Upper lobe of right lung (tissue), 1 donor: ENCODE data around the gene NINL. TPM values are rescaled to one million over a fixed set of nuclear protein-coding genes. Genes with fewer than 3 reads are reported as not detected.

Source experiments
- ATAC-seq: fragments of 200-7000 bp; cut with Tn5 transposase; one replicate; pipeline ENCODE4 v1.9.1; 2020; ENCODE audit warnings: mild to moderate bottlenecking, moderate library complexity
- DNase-seq: peaks from one replicate; pipeline ENCODE4 v3.0.0-alpha.2; 2020
- H3K27ac ChIP-seq: fragments of 200-600 bp; one replicate; pipeline ENCODE4 v1.8.0; 2022
- H3K27me3 ChIP-seq: fragments of 200-600 bp; one replicate; pipeline ENCODE4 v1.8.0; 2022; ENCODE audit warnings: mild to moderate bottlenecking
- H3K36me3 ChIP-seq: fragments of 200-600 bp; one replicate; pipeline ENCODE4 v1.8.0; 2022
- H3K4me1 ChIP-seq: fragments of 200-600 bp; one replicate; pipeline ENCODE4 v1.8.0; 2022
- H3K4me3 ChIP-seq: fragments of 200-600 bp; one replicate; pipeline ENCODE4 v1.8.0; 2022; ENCODE audit warnings: mild to moderate bottlenecking
- H3K9me3 ChIP-seq: fragments of 200-600 bp; one replicate; pipeline ENCODE4 v1.8.0; 2022
- intact Hi-C: fragments of 100-400 bp; cut with DNase I; formaldehyde crosslinking; loops from one replicate; pipeline ENCODE4 v1.11.0; 2022
- total RNA-seq: library from RNA; stranded (reverse); fragmentation: NEBNext Ultra II Directional; extraction: Animal tissue kit (Norgen Biotek cat#: 25700); gene quantifications from one replicate; pipeline ENCODE4 v1.2.1, GENCODE V29; 2021
- TF ChIP-seq, protein P1 (sequence below): fragments of 200-600 bp; IDR thresholded peaks from one replicate; pipeline ENCODE4 v1.8.0; 2022; ENCODE audit warnings: antibody characterized with exemption
- donor health status: DM: no; HTN: yes; CAD: no; lungs with severe emphysema.

NINL gene
- total RNA-seq, 1 donor from 2014 or later: 13.2 TPM

GRCh38 chr20:25525295-25525694 lies 60.0 kb downstream of the NINL start:
- TF ChIP-seq, protein P1, sequence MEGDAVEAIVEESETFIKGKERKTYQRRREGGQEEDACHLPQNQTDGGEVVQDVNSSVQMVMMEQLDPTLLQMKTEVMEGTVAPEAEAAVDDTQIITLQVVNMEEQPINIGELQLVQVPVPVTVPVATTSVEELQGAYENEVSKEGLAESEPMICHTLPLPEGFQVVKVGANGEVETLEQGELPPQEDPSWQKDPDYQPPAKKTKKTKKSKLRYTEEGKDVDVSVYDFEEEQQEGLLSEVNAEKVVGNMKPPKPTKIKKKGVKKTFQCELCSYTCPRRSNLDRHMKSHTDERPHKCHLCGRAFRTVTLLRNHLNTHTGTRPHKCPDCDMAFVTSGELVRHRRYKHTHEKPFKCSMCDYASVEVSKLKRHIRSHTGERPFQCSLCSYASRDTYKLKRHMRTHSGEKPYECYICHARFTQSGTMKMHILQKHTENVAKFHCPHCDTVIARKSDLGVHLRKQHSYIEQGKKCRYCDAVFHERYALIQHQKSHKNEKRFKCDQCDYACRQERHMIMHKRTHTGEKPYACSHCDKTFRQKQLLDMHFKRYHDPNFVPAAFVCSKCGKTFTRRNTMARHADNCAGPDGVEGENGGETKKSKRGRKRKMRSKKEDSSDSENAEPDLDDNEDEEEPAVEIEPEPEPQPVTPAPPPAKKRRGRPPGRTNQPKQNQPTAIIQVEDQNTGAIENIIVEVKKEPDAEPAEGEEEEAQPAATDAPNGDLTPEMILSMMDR: no peak

GRCh38 chr20:25521382-25521781 lies 63.9 kb downstream of the NINL start:
- Histone ChIP-seq H3K9me3 (no peaks in the 10 kb centered on the region), H3K4me1 (no peaks in the 10 kb centered on the region), H3K36me3 (peaks cover 10% of the 10 kb centered on the region), H3K27ac (no peak overlapping the region), H3K4me3 (no peak overlapping the region), H3K27me3 (no peaks in the 10 kb centered on the region)
- ATAC-seq (no peak), DNase-seq (no peak)
- TF ChIP-seq, protein P1: no peak
- intact Hi-C loops: no loop called here

More at GRCh38 chr20:25525295-25525694, 60.0 kb downstream of the NINL start:
- H3K9me3 ChIP-seq: no peaks in the 10 kb centered on the region
- H3K4me1 ChIP-seq: no peaks in the 10 kb centered on the region
- H3K27ac ChIP-seq: no peak overlapping the region
- ATAC-seq (no peak), DNase-seq (no peak)
- H3K4me3 ChIP-seq: no peak overlapping the region
- intact Hi-C loops: no loop called here
- no peaks in the 10 kb centered on the region for H3K27me3 ChIP-seq
- peaks cover 12% of the 10 kb centered on the region for H3K36me3 ChIP-seq

DNA sequence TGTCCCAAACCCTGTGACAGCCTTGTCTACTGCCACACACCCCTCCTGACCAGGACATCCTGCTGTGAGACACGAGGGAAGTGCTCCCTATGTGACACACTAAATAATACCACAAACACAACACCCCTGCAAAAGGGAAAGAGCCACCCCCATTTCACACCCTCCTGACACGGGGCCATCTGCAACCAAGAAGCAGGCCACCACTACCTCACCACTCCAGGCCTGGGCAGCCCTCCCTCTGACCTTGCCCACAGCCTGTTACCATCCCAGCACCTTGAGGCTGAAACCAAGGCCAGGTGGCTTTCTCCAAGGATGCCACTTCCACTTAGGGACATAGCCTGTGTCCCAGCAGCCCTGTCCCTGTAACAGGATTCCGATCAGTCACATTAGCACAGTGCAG lies 68.2 kb downstream of the NINL start:
- no peak for ATAC-seq
- Histone ChIP-seq H3K9me3 (peaks cover 8% of the 10 kb centered on the region), H3K36me3 (peaks cover 6% of the 10 kb centered on the region), H3K27me3 (no peaks in the 10 kb centered on the region), H3K4me3 (no peak overlapping the region), H3K27ac (no peak overlapping the region), H3K4me1 (no peaks in the 10 kb centered on the region)
- no peak for DNase-seq
- intact Hi-C loops: no loop called here
- TF ChIP-seq, protein P1: no peak

GRCh38 chr20:25514747-25515340 lies 70.5 kb downstream of the NINL start:
- no peak overlapping the region for H3K27ac ChIP-seq
- TF ChIP-seq, protein P1: no peak
- ATAC-seq (no peak), DNase-seq (no peak)
- intact Hi-C loops: no loop called here
- H3K36me3 ChIP-seq: peaks cover 17% of the 10 kb centered on the region
- no peaks in the 10 kb centered on the region for H3K27me3 ChIP-seq
- H3K9me3 ChIP-seq: peaks cover 8% of the 10 kb centered on the region
- no peak overlapping the region for H3K4me3 ChIP-seq
- no peaks in the 10 kb centered on the region for H3K4me1 ChIP-seq

DNA sequence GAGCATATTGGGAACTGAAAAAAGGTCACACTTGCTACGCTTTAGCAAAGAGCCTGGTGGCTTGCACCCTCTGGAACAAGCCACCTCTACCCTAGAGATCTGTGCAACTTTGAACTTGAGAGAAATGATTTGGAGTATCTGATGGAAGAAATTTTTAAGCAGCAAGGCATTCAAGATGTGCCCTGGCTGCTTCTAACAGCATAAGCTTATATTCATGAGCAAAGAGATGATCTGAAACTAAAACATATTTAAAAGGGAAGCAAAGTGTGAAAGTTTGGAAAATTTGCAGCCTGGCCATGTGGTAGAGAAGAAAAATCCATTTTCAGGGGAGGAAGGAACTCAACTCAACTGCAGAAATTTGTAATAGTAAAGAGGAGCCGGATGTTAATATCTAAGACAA lies 71.1 kb downstream of the NINL start:
- peaks cover 8% of the 10 kb centered on the region for H3K9me3 ChIP-seq
- TF ChIP-seq, protein P1: no peak
- DNase-seq (no peak), ATAC-seq (no peak)
- H3K36me3 ChIP-seq: peaks cover 22% of the 10 kb centered on the region
- no peaks in the 10 kb centered on the region for H3K27me3 ChIP-seq
- no peak overlapping the region for H3K4me3 ChIP-seq
- no peak overlapping the region for H3K27ac ChIP-seq
- H3K4me1 ChIP-seq: no peaks in the 10 kb centered on the region
- intact Hi-C loops: no loop called here

GRCh38 chr20:25512709-25513108 lies 72.6 kb downstream of the NINL start:
- H3K36me3 ChIP-seq: peaks cover 22% of the 10 kb centered on the region
- H3K4me1 ChIP-seq: no peaks in the 10 kb centered on the region
- intact Hi-C loops: no loop called here
- TF ChIP-seq, protein P1: no peak
- H3K9me3 ChIP-seq: peaks cover 8% of the 10 kb centered on the region
- no peak overlapping the region for H3K27ac ChIP-seq
- DNase-seq (no peak), ATAC-seq (no peak)
- no peak overlapping the region for H3K4me3 ChIP-seq
- no peaks in the 10 kb centered on the region for H3K27me3 ChIP-seq
